GM21528 (cell line): ENCODE measurements around the gene SLCO1C1.
A peak's percentile ranks its signal among the peaks of the same experiment; 100 is the strongest.
"Not testable (repeated sequence)": the region's sequence is repeated elsewhere in the genome, so short reads cannot be mapped to it uniquely, and the experiment has no call there.

Experiments
- ATAC-seq: cut with Tn5 transposase; IDR thresholded peaks from one replicate; pipeline ENCODE4 v1.9.1; 2021; ENCODE audit warnings: mild to moderate bottlenecking, moderate library complexity; ENCODE audit not compliant: unreplicated experiment, low FRiP score

SLCO1C1 gene

GRCh38 chr12:20695232-20695631 lies at the start of gene SLCO1C1:
Gene SLCO1C1, plus strand, starts transcription at chr12:20695332. Its CDS starts 4,245 bp downstream, at chr12:20699577.
- ATAC-seq: no peak

- peak; percentile 55 for ATAC-seq
Measured at GRCh38 chr12:20646239-20646827, 48.8 kb upstream of the SLCO1C1 start.

- ATAC-seq: no peak
Measured at GRCh38 chr12:20653871-20654270, 41.3 kb upstream of the SLCO1C1 start.

GRCh38 chr12:20656600-20656999 lies 38.5 kb upstream of the SLCO1C1 start:
- no peak for ATAC-seq

- no peak for ATAC-seq
Measured at GRCh38 chr12:20657496-20657895, 37.6 kb upstream of the SLCO1C1 start.

- no peak for ATAC-seq
Measured at GRCh38 chr12:20681334-20681733, 13.8 kb upstream of the SLCO1C1 start.

GRCh38 chr12:20696181-20696905 lies 1.2 kb downstream of the SLCO1C1 start:
- ATAC-seq: no peak

GRCh38 chr12:20701106-20701505 lies 6.0 kb downstream of the SLCO1C1 start:
- no peak for ATAC-seq

- no peak for ATAC-seq
Measured at GRCh38 chr12:20704860-20705259, 9.7 kb downstream of the SLCO1C1 start.

- no peak for ATAC-seq
Measured at GRCh38 chr12:20711846-20712245, 16.7 kb downstream of the SLCO1C1 start.

- no peak for ATAC-seq
Measured at GRCh38 chr12:20716037-20716436, 20.9 kb downstream of the SLCO1C1 start.

- no peak for ATAC-seq
Measured at GRCh38 chr12:20716985-20717384, 21.9 kb downstream of the SLCO1C1 start.

- ATAC-seq: no peak
Measured at GRCh38 chr12:20718294-20718693, 23.2 kb downstream of the SLCO1C1 start.

- no peak for ATAC-seq
Measured at GRCh38 chr12:20722142-20722541, 27.0 kb downstream of the SLCO1C1 start.

GRCh38 chr12:20731274-20731673 lies 36.1 kb downstream of the SLCO1C1 start:
- ATAC-seq: no peak

GRCh38 chr12:20740972-20741371 lies 45.8 kb downstream of the SLCO1C1 start:
- ATAC-seq: no peak

- no peak for ATAC-seq
Measured at GRCh38 chr12:20748198-20748597, 53.1 kb downstream of the SLCO1C1 start.

GRCh38 chr12:20751046-20751445 lies 55.9 kb downstream of the SLCO1C1 start:
- no peak for ATAC-seq

GRCh38 chr12:20777420-20777819 lies 82.3 kb downstream of the SLCO1C1 start:
- no peak for ATAC-seq

- no peak for ATAC-seq
Measured at GRCh38 chr12:20778969-20779368, 83.8 kb downstream of the SLCO1C1 start.

GRCh38 chr12:20779971-20780370 lies 84.8 kb downstream of the SLCO1C1 start:
- not testable (repeated sequence) for ATAC-seq

- not testable (repeated sequence) for ATAC-seq
Measured at GRCh38 chr12:20783796-20784357, 88.7 kb downstream of the SLCO1C1 start.
